ENCODE results near the gene MCTP2. TPM values are rescaled to one million over a fixed set of nuclear protein-coding genes. Genes with fewer than 3 reads are reported as not detected.

MCTP2 gene
- total and polyA plus RNA-seq, 12 donors: 0.24 to 8.3 (median 0.89) TPM

DNA sequence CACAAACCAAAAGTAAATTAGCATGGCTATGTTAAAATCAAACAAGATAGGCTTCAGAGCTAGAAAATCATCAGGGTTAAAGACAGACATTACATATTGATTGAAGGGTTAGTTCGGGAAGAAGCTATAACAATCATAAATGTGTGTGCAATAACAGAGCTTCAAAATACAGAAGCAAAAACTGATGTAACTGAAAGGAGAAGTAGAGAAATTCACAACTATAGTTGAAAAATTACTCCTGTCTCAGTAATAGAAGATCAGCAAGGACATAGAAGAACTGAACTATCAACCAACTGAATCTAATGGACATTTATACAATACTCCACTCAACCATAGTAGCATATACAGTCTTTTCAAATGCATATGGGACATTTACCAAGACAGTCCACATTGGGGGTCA, 59.4 kb downstream of the MCTP2 start:
- H3K4me3 ChIP-seq: no peak overlapping the region
- no peak overlapping the region for H3K27ac ChIP-seq
- DNase-seq (no peak), ATAC-seq (no peak)
- H3K36me3 ChIP-seq: no peaks in the 10 kb centered on the region
- TF ChIP-seq CTCF (IDR thresholded peaks at IDR 0.05): no peak
- H3K9me3 ChIP-seq: peaks cover 0 to 17% (median 0%) of the 10 kb centered on the region in 11 donors
- intact Hi-C loops (cut with DNase I): no loop called here
- H3K4me1 ChIP-seq: peaks cover 0 to 35% (median 0%) of the 10 kb centered on the region in 9 donors
- WGBS, 2 donors: 85 to 90% methylated on average over 1 of the region's 1 CpG
- no peaks in the 10 kb centered on the region for H3K27me3 ChIP-seq

DNA sequence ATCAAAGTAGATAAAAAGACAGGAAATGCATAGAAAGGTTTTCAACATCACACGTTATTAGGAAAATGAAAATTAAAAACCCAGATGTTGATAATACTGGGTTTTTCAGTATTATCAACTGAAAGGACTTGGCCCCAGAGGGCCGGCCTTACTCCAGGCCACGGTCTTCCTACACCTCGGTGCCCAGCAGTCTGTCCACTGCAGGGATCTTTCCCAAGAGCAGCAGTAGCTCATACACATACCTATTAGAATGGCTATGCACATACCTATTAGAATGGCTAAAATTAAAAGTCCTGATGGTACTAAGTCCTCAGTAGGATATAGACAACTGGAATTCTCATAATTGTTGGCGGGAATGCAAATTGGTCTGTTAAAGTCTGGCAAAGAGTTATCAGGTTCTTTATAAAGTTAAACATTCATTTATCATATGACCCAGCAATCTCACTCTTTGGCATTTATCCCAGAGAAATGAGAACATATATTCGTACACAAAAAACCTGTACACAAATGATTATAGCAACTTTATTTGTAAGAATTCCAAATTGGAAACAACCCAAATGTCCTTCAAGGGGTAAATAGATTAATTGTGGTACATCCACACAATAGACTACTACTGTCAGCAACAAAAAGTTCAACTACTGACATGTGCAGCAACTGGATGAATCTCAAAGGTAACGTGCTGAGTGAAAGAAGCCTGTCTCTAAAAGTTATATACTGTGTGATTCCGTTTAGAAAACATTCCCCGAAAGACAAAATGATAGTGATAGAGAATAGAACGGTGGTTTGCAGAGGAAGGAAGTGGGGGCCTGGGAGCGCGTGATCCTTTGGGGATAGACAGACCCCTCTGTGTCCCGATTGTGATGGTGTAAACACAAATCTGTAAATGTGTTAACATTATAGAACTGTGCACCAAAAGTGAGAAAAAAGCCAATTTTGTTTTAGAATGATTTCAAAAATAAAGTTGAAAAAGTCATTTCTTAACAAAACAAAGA, 62.3 kb downstream of the MCTP2 start:
- DNase-seq: no peak
- 36 to 42% methylated on average over 13 of the region's 13 CpGs for WGBS, 2 donors
- ATAC-seq: no peak

DNA sequence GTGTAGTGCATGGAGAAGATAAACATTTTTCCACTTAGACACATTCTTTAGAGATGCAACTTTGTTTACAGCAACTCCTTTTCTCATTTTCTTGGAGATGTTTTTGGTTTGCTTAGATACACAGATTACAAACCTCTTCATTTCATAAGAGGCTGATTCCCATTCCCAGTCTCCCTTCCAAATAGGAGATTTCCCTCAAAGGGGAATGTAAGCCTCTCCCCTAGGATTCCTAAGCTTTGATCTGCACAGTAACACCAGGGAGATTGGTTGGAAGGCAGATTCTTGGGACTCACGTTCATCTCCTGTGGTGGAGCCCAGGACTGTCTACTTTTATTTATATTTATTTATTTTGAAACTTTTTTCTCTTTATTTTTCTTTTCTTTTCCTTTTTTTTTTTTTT, 63.2 kb downstream of the MCTP2 start:
- no peak for ATAC-seq
- DNase-seq: no peak
- intact Hi-C loops (cut with DNase I): no loop called here

More for the DNA sequence above, 62.3 kb downstream of the MCTP2 start:
- intact Hi-C loops (cut with DNase I): no loop called here
- H3K4me3 ChIP-seq: no peak overlapping the region
- H3K36me3 ChIP-seq: no peaks in the 10 kb centered on the region
- H3K27ac ChIP-seq: no peak overlapping the region
- peaks cover 0 to 40% (median 0%) of the 10 kb centered on the region in 9 donors for H3K4me1 ChIP-seq
- no peak for TF ChIP-seq CTCF (IDR thresholded peaks at IDR 0.05)
- peaks cover 0 to 17% (median 0%) of the 10 kb centered on the region in 11 donors for H3K9me3 ChIP-seq
- H3K27me3 ChIP-seq: peaks cover 0 to 8% (median 0%) of the 10 kb centered on the region in 7 donors

More for the DNA sequence above, 63.2 kb downstream of the MCTP2 start:
- Histone ChIP-seq H3K27ac (no peak overlapping the region), H3K36me3 (no peaks in the 10 kb centered on the region), H3K9me3 (peaks cover 0 to 17% (median 0%) of the 10 kb centered on the region in 11 donors), H3K27me3 (peaks cover 0 to 8% (median 0%) of the 10 kb centered on the region in 7 donors), H3K4me1 (peaks cover 0 to 41% (median 0%) of the 10 kb centered on the region in 9 donors), H3K4me3 (no peak overlapping the region)
- 54 to 59% methylated on average over 1 of the region's 1 CpG for whole genome bisulfite sequencing, 2 donors
- TF ChIP-seq CTCF (IDR thresholded peaks at IDR 0.05): no peak

All from heart right ventricle (tissue), 16 donors.